ENCODE results near the gene OR8B12. TPM values are rescaled to one million over a fixed set of nuclear protein-coding genes. Genes with fewer than 3 reads are reported as not detected.
"Not testable (repeated sequence)": the region's sequence is repeated elsewhere in the genome, so short reads cannot be mapped to it uniquely, and the experiment has no call there.

Gene OR8B12
- total RNA-seq, 4 donors from 2014 or later = not detected

- H3K36me3 ChIP-seq = no peaks in the 10 kb centered on the region
- H3K27ac ChIP-seq = no peak overlapping the region
- H3K27me3 ChIP-seq = no peaks in the 10 kb centered on the region
- H3K4me1 ChIP-seq = no peaks in the 10 kb centered on the region
- no peaks in the 10 kb centered on the region for H3K9me3 ChIP-seq
- DNase-seq = no peak
- TF ChIP-seq CTCF (IDR thresholded peaks at IDR 0.05) (no peak), POLR2A (IDR thresholded peaks at IDR 0.05) (no peak)
- H3K4me3 ChIP-seq = no peak overlapping the region
These were observed 9.8 kb downstream of the OR8B12 start for GRCh38 chr11:124533626-124534025.

- DNase-seq = no peak
- no peaks in the 10 kb centered on the region for H3K36me3 ChIP-seq
- no peaks in the 10 kb centered on the region for H3K9me3 ChIP-seq
- no peak overlapping the region for H3K4me3 ChIP-seq
- no peaks in the 10 kb centered on the region for H3K27me3 ChIP-seq
- TF ChIP-seq CTCF (IDR thresholded peaks at IDR 0.05) (no peak), POLR2A (IDR thresholded peaks at IDR 0.05) (no peak)
- H3K4me1 ChIP-seq = no peaks in the 10 kb centered on the region
- H3K27ac ChIP-seq = no peak overlapping the region
These were observed 23.0 kb downstream of the OR8B12 start for GRCh38 chr11:124520550-124520854.

- H3K4me3 ChIP-seq = no peak overlapping the region
- H3K27ac ChIP-seq = no peak overlapping the region
- H3K36me3 ChIP-seq = no peaks in the 10 kb centered on the region
- H3K27me3 ChIP-seq = no peaks in the 10 kb centered on the region
- DNase-seq = no peak
- no peaks in the 10 kb centered on the region for H3K4me1 ChIP-seq
- TF ChIP-seq CTCF (IDR thresholded peaks at IDR 0.05) = no peak
- no peak for TF ChIP-seq POLR2A (IDR thresholded peaks at IDR 0.05)
- H3K9me3 ChIP-seq = no peaks in the 10 kb centered on the region
These were observed 23.5 kb downstream of the OR8B12 start for GRCh38 chr11:124519850-124520549.

GRCh38 chr11:124518989-124519451 is 24.4 kb downstream of the OR8B12 start:
- H3K27ac ChIP-seq = no peak overlapping the region
- no peak for TF ChIP-seq CTCF (IDR thresholded peaks at IDR 0.05)
- no peak for TF ChIP-seq POLR2A (IDR thresholded peaks at IDR 0.05)
- no peak for DNase-seq
- no peaks in the 10 kb centered on the region for H3K27me3 ChIP-seq
- no peaks in the 10 kb centered on the region for H3K9me3 ChIP-seq
- H3K4me3 ChIP-seq = no peak overlapping the region
- H3K36me3 ChIP-seq = no peaks in the 10 kb centered on the region
- H3K4me1 ChIP-seq = no peaks in the 10 kb centered on the region

GRCh38 chr11:124517314-124517713 is 26.1 kb downstream of the OR8B12 start:
- Histone ChIP-seq H3K27me3 (no peaks in the 10 kb centered on the region), H3K27ac (no peak overlapping the region), H3K9me3 (no peaks in the 10 kb centered on the region), H3K36me3 (no peaks in the 10 kb centered on the region), H3K4me3 (no peak overlapping the region), H3K4me1 (no peaks in the 10 kb centered on the region)
- no peak for TF ChIP-seq POLR2A (IDR thresholded peaks at IDR 0.05)
- TF ChIP-seq CTCF (IDR thresholded peaks at IDR 0.05) = no peak
- no peak for DNase-seq

GRCh38 chr11:124514675-124515074 is 28.8 kb downstream of the OR8B12 start:
- H3K27me3 ChIP-seq, H3K36me3 ChIP-seq, H3K27ac ChIP-seq, H3K4me1 ChIP-seq, DNase-seq, H3K9me3 ChIP-seq, H3K4me3 ChIP-seq: not testable (repeated sequence)
